ENCODE data around the gene SYNPR.

SYNPR gene

GRCh38 chr3:63508305-63508704 is 230.2 kb downstream of the SYNPR start:
- TF ChIP-seq CTCF (IDR thresholded peaks at IDR 0.05; ENCODE audit: low read depth, low read length) = no peak
- H3K4me3 ChIP-seq (replicated peaks in 1 of 2; ENCODE audit: low read depth in 2 of 2, low read length in 2 of 2) = no peak overlapping the region
- DNase-seq (ENCODE audit: low read depth in 2 of 2) = peak in 1 of 2 donors; percentile 1

DNA sequence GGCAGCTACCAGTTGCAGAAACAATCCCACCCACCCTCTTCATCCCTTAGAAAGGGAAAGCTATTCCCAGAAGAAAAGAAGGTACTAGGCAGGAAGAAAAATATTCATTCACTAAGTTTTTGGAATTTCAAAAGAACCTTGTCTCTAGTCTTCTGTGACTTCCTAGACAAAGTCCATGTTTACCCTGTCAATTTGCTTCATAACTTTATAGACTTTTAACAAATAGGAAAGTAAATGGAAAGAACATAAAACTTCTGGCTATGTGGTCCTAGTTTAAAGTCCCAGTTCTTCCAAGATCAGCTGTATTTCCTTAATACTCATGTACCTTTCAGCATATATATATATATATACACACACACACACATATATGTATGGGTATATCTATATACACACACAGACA is 230.7 kb downstream of the SYNPR start:
- H3K4me3 ChIP-seq (replicated peaks in 1 of 2; ENCODE audit: low read depth in 2 of 2, low read length in 2 of 2) = no peak overlapping the region
- no peak for DNase-seq (ENCODE audit: low read depth in 2 of 2)
- TF ChIP-seq CTCF (IDR thresholded peaks at IDR 0.05; ENCODE audit: low read depth, low read length) = no peak

- TF ChIP-seq CTCF (IDR thresholded peaks at IDR 0.05; ENCODE audit: low read depth, low read length) = no peak
- no peak overlapping the region for H3K4me3 ChIP-seq (replicated peaks in 1 of 2; ENCODE audit: low read depth in 2 of 2, low read length in 2 of 2)
- DNase-seq (ENCODE audit: low read depth in 2 of 2) = no peak
Observed at GRCh38 chr3:63513791-63514190, 235.7 kb downstream of the SYNPR start.

DNA sequence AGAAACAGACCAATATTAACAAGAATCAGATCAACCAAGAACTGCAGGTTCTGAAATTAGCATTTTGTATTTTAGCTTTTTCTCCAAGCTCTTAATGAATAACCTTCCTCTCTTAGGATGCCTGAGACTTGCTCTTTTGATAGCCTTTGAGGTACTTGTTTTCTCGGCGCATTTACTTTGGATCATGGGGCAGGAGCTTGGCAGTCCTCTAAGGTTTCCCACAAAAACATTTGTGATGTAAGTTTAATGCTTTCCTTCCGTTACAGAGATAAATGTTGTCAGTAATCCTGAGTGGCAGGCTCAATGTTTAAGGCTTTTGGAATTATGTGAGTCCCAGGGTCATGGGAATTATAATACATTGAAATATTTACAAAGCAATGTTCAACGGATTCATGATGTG is 236.6 kb downstream of the SYNPR start:
- no peak for TF ChIP-seq CTCF (IDR thresholded peaks at IDR 0.05; ENCODE audit: low read depth, low read length)
- no peak for DNase-seq (ENCODE audit: low read depth in 2 of 2)

GRCh38 chr3:63519426-63519825 is 241.3 kb downstream of the SYNPR start:
- TF ChIP-seq CTCF (IDR thresholded peaks at IDR 0.05; ENCODE audit: low read depth, low read length) = no peak
- no peak overlapping the region for H3K4me3 ChIP-seq (replicated peaks in 1 of 2; ENCODE audit: low read depth in 2 of 2, low read length in 2 of 2)
- peak in 1 of 2 donors; percentile 29 for DNase-seq (ENCODE audit: low read depth in 2 of 2)

More for the DNA sequence above, 236.6 kb downstream of the SYNPR start:
- H3K4me3 ChIP-seq (replicated peaks in 1 of 2; ENCODE audit: low read depth in 2 of 2, low read length in 2 of 2) = no peak overlapping the region

DNA sequence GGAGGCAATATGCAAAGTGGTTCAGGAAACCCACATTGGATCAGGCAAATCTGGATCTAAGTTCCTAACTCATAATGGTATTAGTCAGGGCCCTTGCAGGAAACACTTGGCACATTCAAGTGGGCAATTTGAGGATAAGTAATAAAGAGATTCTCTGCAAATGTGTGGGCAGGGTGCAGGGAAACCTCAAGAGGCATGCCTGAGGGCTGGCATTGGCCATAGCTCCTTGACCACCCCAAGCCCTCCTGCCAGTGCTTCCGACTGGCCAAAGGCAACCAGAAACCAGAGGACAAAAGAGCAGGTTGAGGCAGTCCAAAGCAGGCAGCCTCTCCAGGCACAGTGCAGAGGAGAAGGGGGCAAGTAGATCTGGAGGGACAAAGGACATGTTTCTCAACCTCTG is 243.5 kb downstream of the SYNPR start:
- DNase-seq (ENCODE audit: low read depth in 2 of 2) = no peak
- no peak overlapping the region for H3K4me3 ChIP-seq (replicated peaks in 1 of 2; ENCODE audit: low read depth in 2 of 2, low read length in 2 of 2)
- no peak for TF ChIP-seq CTCF (IDR thresholded peaks at IDR 0.05; ENCODE audit: low read depth, low read length)

DNA sequence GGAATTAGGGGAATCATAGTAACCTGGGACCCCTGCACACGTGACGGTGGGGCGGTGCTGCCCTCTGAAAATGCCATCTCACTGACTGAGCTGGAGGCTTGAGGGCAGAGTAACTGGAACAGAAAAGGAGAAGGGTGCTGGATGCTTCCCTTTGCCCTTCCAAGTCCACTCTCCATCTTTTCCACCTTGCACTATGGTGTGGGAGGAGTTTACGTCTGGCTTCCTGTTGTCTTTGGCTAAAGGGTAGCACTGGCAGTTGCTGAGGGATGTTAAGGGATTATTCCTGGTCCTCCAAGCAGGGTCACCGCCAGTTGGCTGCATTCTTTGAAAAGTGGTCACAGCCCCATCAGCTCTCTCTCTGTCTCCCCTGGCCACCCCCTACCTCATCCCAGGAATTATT is 245.0 kb downstream of the SYNPR start:
- no peak for TF ChIP-seq CTCF (IDR thresholded peaks at IDR 0.05; ENCODE audit: low read depth, low read length)
- DNase-seq (ENCODE audit: low read depth in 2 of 2) = no peak
- H3K4me3 ChIP-seq (replicated peaks in 1 of 2; ENCODE audit: low read depth in 2 of 2, low read length in 2 of 2) = no peak overlapping the region
